ENCODE measurements around the gene SCYGR5. TPM values are rescaled to one million over a fixed set of nuclear protein-coding genes. Genes with fewer than 3 reads are reported as not detected.

The SCYGR5 gene
- total and polyA plus RNA-seq, 2 donors from 2014 or later, result not detected

GRCh38 chr2:227657199-227657845, 9.3 kb upstream of the SCYGR5 start:
- TF ChIP-seq CTCF (IDR thresholded peaks at IDR 0.05; ENCODE audit: borderline replicate concordance, extremely low read depth, insufficient read depth), result no peak
- intact Hi-C loops (cut with DNase I), result no loop called here
- no peak overlapping the region for H3K9ac ChIP-seq (ENCODE audit: low read length in 3 of 3)
- no peaks in the 10 kb centered on the region for H3K4me1 ChIP-seq (ENCODE audit: control insufficient read depth in 2 of 3, insufficient read depth in 2 of 3, low read depth in 1 of 3, low read length in 3 of 3)
- no peak for FAIRE-seq
- no peak overlapping the region for H3K27ac ChIP-seq (ENCODE audit: low read depth in 2 of 2, low read length in 2 of 2)
- H3K36me3 ChIP-seq (ENCODE audit: control insufficient read depth in 2 of 3, insufficient read depth in 3 of 3, low read length in 3 of 3), result no peaks in the 10 kb centered on the region
- no peak overlapping the region for H3K4me3 ChIP-seq (ENCODE audit: low read length in 3 of 3)
- no peak for DNase-seq
- no peaks in the 10 kb centered on the region for H3K9me3 ChIP-seq (ENCODE audit: control insufficient read depth in 2 of 3, insufficient read depth in 1 of 3, low read length in 3 of 3)
- H3K27me3 ChIP-seq (ENCODE audit: control insufficient read depth, insufficient read depth, low read length), result no peaks in the 10 kb centered on the region

- DNase-seq (no peak), FAIRE-seq (no peak)
- intact Hi-C loops (cut with DNase I), result no loop called here
- Histone ChIP-seq H3K27ac (ENCODE audit: low read depth in 2 of 2, low read length in 2 of 2) (no peak overlapping the region), H3K9ac (ENCODE audit: low read length in 3 of 3) (no peak overlapping the region), H3K4me3 (ENCODE audit: low read length in 3 of 3) (no peak overlapping the region), H3K9me3 (ENCODE audit: control insufficient read depth in 2 of 3, insufficient read depth in 1 of 3, low read length in 3 of 3) (no peaks in the 10 kb centered on the region), H3K27me3 (ENCODE audit: control insufficient read depth, insufficient read depth, low read length) (no peaks in the 10 kb centered on the region), H3K4me1 (ENCODE audit: control insufficient read depth in 2 of 3, insufficient read depth in 2 of 3, low read depth in 1 of 3, low read length in 3 of 3) (no peaks in the 10 kb centered on the region), H3K36me3 (ENCODE audit: control insufficient read depth in 2 of 3, insufficient read depth in 3 of 3, low read length in 3 of 3) (no peaks in the 10 kb centered on the region)
- no peak for TF ChIP-seq CTCF (IDR thresholded peaks at IDR 0.05; ENCODE audit: borderline replicate concordance, extremely low read depth, insufficient read depth)
Observed at GRCh38 chr2:227661025-227661649, 5.5 kb upstream of the SCYGR5 start.

GRCh38 chr2:227661827-227662226, 4.8 kb upstream of the SCYGR5 start:
- H3K4me1 ChIP-seq (ENCODE audit: control insufficient read depth in 2 of 3, insufficient read depth in 2 of 3, low read depth in 1 of 3, low read length in 3 of 3), result no peaks in the 10 kb centered on the region
- no peak for DNase-seq
- intact Hi-C loops (cut with DNase I), result no loop called here
- no peak overlapping the region for H3K27ac ChIP-seq (ENCODE audit: low read depth in 2 of 2, low read length in 2 of 2)
- TF ChIP-seq CTCF (IDR thresholded peaks at IDR 0.05; ENCODE audit: borderline replicate concordance, extremely low read depth, insufficient read depth), result no peak
- FAIRE-seq, result no peak
- no peaks in the 10 kb centered on the region for H3K27me3 ChIP-seq (ENCODE audit: control insufficient read depth, insufficient read depth, low read length)
- no peak overlapping the region for H3K9ac ChIP-seq (ENCODE audit: low read length in 3 of 3)
- no peaks in the 10 kb centered on the region for H3K9me3 ChIP-seq (ENCODE audit: control insufficient read depth in 2 of 3, insufficient read depth in 1 of 3, low read length in 3 of 3)
- no peak overlapping the region for H3K4me3 ChIP-seq (ENCODE audit: low read length in 3 of 3)
- H3K36me3 ChIP-seq (ENCODE audit: control insufficient read depth in 2 of 3, insufficient read depth in 3 of 3, low read length in 3 of 3), result no peaks in the 10 kb centered on the region

Data from kidney (tissue), 14 donors.